ENCODE data around the gene KLHL33. TPM values are rescaled to one million over a fixed set of nuclear protein-coding genes. Genes with fewer than 3 reads are reported as not detected.

KLHL33 gene
- total and polyA plus RNA-seq, 8 donors = 0.20 to 0.39 (median 0.29) TPM

DNA sequence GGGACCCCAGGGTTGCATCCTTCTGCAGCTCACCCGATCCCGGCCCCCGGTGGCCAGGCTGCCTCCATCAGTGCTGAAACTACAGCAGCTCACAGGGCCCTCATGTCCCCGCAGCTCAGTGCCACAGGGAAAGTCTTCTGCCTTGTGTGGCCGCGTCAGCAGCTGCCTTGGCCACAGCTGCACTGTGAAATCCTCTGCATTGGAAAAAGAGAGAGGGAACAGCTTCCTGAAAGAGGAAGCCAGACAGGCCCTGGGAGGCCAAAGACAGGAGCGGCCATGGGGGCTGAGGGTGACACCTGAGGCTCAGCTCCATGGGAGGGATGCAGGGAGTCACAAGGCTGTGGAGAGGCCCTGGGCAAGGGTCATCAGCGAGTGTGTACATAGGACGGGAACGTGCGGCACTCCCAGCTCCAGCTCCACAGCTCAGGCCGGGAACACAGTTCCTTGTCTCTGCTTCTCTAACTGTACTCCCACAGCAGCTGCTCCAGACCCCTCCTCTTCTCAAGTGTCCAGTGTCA, 59.8 kb downstream of the KLHL33 start:
- Histone ChIP-seq H3K27ac (no peak overlapping the region), H3K4me3 (no peak overlapping the region), H3K36me3 (peaks cover 6 to 100% of the 10 kb centered on the region in 2 donors), H3K9me3 (no peaks in the 10 kb centered on the region), H3K27me3 (no peaks in the 10 kb centered on the region), H3K4me1 (no peaks in the 10 kb centered on the region)
- intact Hi-C loops (cut with DNase I) = no loop called here
- DNase-seq = no peak
- ATAC-seq = no peak
- TF ChIP-seq, protein P1, sequence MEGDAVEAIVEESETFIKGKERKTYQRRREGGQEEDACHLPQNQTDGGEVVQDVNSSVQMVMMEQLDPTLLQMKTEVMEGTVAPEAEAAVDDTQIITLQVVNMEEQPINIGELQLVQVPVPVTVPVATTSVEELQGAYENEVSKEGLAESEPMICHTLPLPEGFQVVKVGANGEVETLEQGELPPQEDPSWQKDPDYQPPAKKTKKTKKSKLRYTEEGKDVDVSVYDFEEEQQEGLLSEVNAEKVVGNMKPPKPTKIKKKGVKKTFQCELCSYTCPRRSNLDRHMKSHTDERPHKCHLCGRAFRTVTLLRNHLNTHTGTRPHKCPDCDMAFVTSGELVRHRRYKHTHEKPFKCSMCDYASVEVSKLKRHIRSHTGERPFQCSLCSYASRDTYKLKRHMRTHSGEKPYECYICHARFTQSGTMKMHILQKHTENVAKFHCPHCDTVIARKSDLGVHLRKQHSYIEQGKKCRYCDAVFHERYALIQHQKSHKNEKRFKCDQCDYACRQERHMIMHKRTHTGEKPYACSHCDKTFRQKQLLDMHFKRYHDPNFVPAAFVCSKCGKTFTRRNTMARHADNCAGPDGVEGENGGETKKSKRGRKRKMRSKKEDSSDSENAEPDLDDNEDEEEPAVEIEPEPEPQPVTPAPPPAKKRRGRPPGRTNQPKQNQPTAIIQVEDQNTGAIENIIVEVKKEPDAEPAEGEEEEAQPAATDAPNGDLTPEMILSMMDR (IDR thresholded peaks at IDR 0.05) = no peak

Other genes starting within 250 kb of the KLHL33 start
- gene OR11G2, start 245.3 kb downstream of the KLHL33 start, total RNA-seq = not detected
- under 1 TPM in 3 of 6 donors, not detected in 3; 0.06 TPM for gene OR11G2, start 245.3 kb downstream of the KLHL33 start, polyA plus RNA-seq (ENCODE audit: insufficient read length in 6 of 6)
- gene OR11H6, start 212.5 kb downstream of the KLHL33 start, total RNA-seq = not detected
- not detected for gene OR11H6, start 212.5 kb downstream of the KLHL33 start, polyA plus RNA-seq (ENCODE audit: insufficient read length in 6 of 6)
- gene OR11H7, start 207.2 kb downstream of the KLHL33 start, total RNA-seq = not detected
- under 1 TPM; 0.32 to 0.98 (median 0.75) TPM for gene OR11H7, start 207.2 kb downstream of the KLHL33 start, polyA plus RNA-seq (ENCODE audit: insufficient read length in 6 of 6)
- not detected for gene OR11H4, start 196.9 kb downstream of the KLHL33 start, total RNA-seq
- under 1 TPM in 3 of 6 donors, not detected in 3; 0.11 to 0.20 (median 0.13) TPM for gene OR11H4, start 196.9 kb downstream of the KLHL33 start, polyA plus RNA-seq (ENCODE audit: insufficient read length in 6 of 6)
- gene TTC5, start 130.2 kb downstream of the KLHL33 start, total RNA-seq = 10 to 100 TPM; 16.6 to 18.3 TPM
- gene TTC5, start 130.2 kb downstream of the KLHL33 start, polyA plus RNA-seq (ENCODE audit: insufficient read length in 6 of 6) = 10 to 100 TPM; 22.8 to 27.6 (median 25.3) TPM
- 10 to 100 TPM; 30.0 to 31.1 TPM for gene CCNB1IP1, start 102.9 kb downstream of the KLHL33 start, total RNA-seq
- 100 to 1,000 TPM; 111 to 151 (median 135) TPM for gene CCNB1IP1, start 102.9 kb downstream of the KLHL33 start, polyA plus RNA-seq (ENCODE audit: insufficient read length in 6 of 6)
- 10 to 100 TPM; 18.0 to 24.1 TPM for gene PARP2, start 92.5 kb downstream of the KLHL33 start, total RNA-seq
- gene PARP2, start 92.5 kb downstream of the KLHL33 start, polyA plus RNA-seq (ENCODE audit: insufficient read length in 6 of 6) = 10 to 100 TPM; 51.8 to 68.4 (median 59.3) TPM
- gene TEP1, start 22.7 kb downstream of the KLHL33 start, total RNA-seq = 10 to 100 TPM; 50.8 to 57.0 TPM
- gene TEP1, start 22.7 kb downstream of the KLHL33 start, polyA plus RNA-seq (ENCODE audit: insufficient read length in 6 of 6) = 10 to 100 TPM; 19.0 to 25.0 (median 20.5) TPM
- 10 to 100 TPM; 29.0 to 37.9 TPM for gene OSGEP, start 18.6 kb upstream of the KLHL33 start, total RNA-seq
- 10 to 100 TPM; 75.5 to 90.1 (median 83.4) TPM for gene OSGEP, start 18.6 kb upstream of the KLHL33 start, polyA plus RNA-seq (ENCODE audit: insufficient read length in 6 of 6)
- gene APEX1, start 19.1 kb upstream of the KLHL33 start, total RNA-seq = 100 to 1,000 TPM; 115 to 138 TPM
- 100 to 1,000 TPM; 305 to 342 (median 319) TPM for gene APEX1, start 19.1 kb upstream of the KLHL33 start, polyA plus RNA-seq (ENCODE audit: insufficient read length in 6 of 6)
- gene PIP4P1, start 25.3 kb upstream of the KLHL33 start, total RNA-seq = 10 to 100 TPM; 24.9 to 40.3 TPM
- gene PIP4P1, start 25.3 kb upstream of the KLHL33 start, polyA plus RNA-seq (ENCODE audit: insufficient read length in 6 of 6) = 10 to 100 TPM; 26.6 to 30.5 (median 29.3) TPM
- gene PNP, start 33.2 kb upstream of the KLHL33 start, total RNA-seq = 10 to 100 TPM; 37.6 to 84.8 TPM
- gene PNP, start 33.2 kb upstream of the KLHL33 start, polyA plus RNA-seq (ENCODE audit: insufficient read length in 6 of 6) = 10 to 100 TPM; 28.5 to 43.3 (median 35.6) TPM
- gene RNASE10, start 69.4 kb upstream of the KLHL33 start, total RNA-seq = under 1 TPM; 0.35 to 0.71 TPM
- under 1 TPM in 4 of 6 donors, not detected in 2; 0.30 to 0.93 (median 0.43) TPM for gene RNASE10, start 69.4 kb upstream of the KLHL33 start, polyA plus RNA-seq (ENCODE audit: insufficient read length in 6 of 6)
- not detected for gene RNASE9, start 124.9 kb upstream of the KLHL33 start, total RNA-seq
- not detected for gene RNASE9, start 124.9 kb upstream of the KLHL33 start, polyA plus RNA-seq (ENCODE audit: insufficient read length in 6 of 6)
- gene RNASE11, start 151.8 kb upstream of the KLHL33 start, total RNA-seq = not detected
- not detected for gene RNASE11, start 151.8 kb upstream of the KLHL33 start, polyA plus RNA-seq (ENCODE audit: insufficient read length in 6 of 6)
- not detected for gene RNASE12, start 155.2 kb upstream of the KLHL33 start, total RNA-seq
- gene RNASE12, start 155.2 kb upstream of the KLHL33 start, polyA plus RNA-seq (ENCODE audit: insufficient read length in 6 of 6) = not detected
- gene OR6S1, start 205.5 kb upstream of the KLHL33 start, total RNA-seq = not detected
- not detected for gene OR6S1, start 205.5 kb upstream of the KLHL33 start, polyA plus RNA-seq (ENCODE audit: insufficient read length in 6 of 6)
- gene RNASE4, start 248.4 kb upstream of the KLHL33 start, total RNA-seq = 10 to 100 TPM; 17.9 to 18.5 TPM
- gene RNASE4, start 248.4 kb upstream of the KLHL33 start, polyA plus RNA-seq (ENCODE audit: insufficient read length in 6 of 6) = 1 to 10 TPM; 5.1 to 7.8 (median 6.4) TPM

Data from left lung (tissue), 10 donors.